HG02870 (cell line): Measurements from ENCODE around the gene TBK1.
"Not testable (repeated sequence)": the region's sequence is repeated elsewhere in the genome, so short reads cannot be mapped to it uniquely, and the experiment has no call there.

ENCODE experiments used
- ATAC-seq: cut with Tn5 transposase; IDR thresholded peaks from one replicate; pipeline ENCODE4 v1.9.1; 2021; ENCODE audit warnings: mild to moderate bottlenecking, moderate library complexity; ENCODE audit not compliant: unreplicated experiment

The TBK1 gene

GRCh38 chr12:64494998-64495729 is 43.2 kb downstream of the TBK1 start:
- no peak for ATAC-seq

DNA sequence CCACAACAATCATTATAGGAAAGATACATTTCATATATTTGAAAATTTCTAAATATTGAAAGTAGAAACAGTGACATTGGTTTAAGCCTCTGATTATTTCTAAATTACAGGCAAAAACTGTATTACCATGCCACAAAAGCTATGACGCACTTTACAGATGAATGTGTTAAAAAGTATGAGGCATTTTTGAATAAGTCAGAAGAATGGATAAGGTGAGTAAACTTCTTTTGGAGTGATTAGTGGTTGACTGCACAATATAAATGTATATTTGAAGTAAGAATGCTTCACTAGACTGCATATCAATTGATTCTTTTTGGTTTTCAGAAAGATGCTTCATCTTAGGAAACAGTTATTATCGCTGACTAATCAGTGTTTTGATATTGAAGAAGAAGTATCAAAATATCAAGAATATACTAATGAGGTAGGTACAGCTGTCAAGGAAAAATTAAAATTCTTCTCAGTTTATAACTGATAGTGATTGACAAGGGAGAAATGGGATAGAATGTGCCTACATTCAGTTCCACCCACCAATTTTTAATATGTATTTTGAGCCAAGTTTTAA is 45.0 kb downstream of the TBK1 start:
- no peak for ATAC-seq

- no peak for ATAC-seq
Measured at GRCh38 chr12:64497484-64497883, 45.6 kb downstream of the TBK1 start.

GRCh38 chr12:64497903-64498302 is 46.0 kb downstream of the TBK1 start:
- ATAC-seq: no peak

DNA sequence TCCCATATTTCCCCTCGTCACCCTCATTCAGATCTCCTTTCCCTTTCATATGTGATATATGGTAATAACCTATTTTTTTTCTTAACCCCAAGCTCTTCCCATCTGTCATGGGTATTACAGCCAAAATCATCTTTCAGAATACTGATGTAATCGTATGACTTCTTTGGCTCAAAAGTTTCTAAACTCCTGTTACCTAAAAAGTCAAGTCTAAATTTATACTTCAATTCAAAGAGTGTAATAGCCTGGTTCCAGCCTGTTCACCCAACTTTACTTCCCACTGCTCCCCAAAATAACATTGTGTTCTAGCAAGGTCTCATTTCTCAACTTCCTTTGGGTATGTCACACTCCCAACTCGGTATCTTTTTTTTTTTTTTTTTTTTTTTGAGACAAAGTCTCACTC is 48.5 kb downstream of the TBK1 start:
- no peak for ATAC-seq

GRCh38 chr12:64501486-64501885 is 49.6 kb downstream of the TBK1 start:
- no peak for ATAC-seq

- ATAC-seq: no peak
Measured at GRCh38 chr12:64506955-64507354, 55.0 kb downstream of the TBK1 start.

GRCh38 chr12:64510667-64511066 is 58.7 kb downstream of the TBK1 start:
- no peak for ATAC-seq

DNA sequence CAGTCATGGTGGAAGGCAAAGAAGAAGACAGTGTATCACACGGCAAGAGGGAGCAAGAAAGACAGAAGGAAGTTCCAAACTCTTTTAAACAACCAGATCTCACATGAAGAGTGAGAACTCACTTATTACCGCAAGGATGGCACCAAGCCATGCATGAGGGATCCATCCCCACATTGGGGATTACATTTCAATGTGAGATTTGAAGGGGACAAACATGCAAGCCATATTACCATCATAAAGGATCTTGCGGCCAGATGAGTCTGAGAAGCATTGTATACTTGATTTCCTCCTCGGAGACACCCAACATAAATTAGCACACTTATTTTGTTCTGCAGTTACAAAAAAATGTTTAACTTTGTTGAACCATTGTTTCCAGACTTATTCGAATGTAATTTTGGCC is 66.5 kb downstream of the TBK1 start:
- no peak for ATAC-seq

GRCh38 chr12:64521833-64522232 is 69.9 kb downstream of the TBK1 start:
- no peak for ATAC-seq

DNA sequence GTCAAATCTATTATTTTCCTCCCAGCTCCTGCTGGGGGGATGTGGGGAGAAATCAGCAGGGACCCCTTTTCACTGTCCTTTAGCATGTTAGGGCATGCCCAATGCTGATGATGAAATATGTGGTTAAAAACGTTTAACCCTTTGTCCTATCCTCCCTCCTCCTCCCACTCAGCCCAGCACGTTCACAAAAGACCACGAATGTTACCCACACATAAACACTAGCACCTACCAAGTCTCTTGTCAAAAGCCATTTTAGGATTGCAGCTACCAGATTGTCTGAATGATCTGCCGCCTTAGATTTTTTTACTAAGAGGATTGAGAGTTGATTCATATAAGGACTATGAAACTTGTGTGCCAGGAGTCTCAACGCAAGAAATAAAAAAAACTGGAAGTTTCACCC is 70.4 kb downstream of the TBK1 start:
- ATAC-seq: no peak

DNA sequence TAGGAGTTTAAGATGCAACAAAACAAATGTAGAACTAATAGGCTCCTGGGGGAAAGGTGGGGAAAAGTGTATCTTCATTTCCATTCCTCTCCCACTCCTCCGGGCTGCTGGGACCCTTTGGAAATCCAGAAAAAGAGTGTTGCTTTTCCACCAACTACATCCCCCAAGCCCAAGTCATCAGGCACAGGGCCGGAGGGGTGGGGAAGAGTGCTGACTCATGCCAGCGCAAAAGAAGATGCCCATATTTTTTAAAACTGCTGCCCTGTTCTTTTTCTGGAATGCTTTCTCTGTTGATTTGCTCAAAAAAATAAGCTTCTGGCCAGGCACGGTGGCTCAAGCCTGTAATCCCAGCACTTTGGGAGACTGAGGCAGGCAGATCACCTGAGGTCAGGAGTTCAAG is 70.9 kb downstream of the TBK1 start:
- ATAC-seq: no peak

DNA sequence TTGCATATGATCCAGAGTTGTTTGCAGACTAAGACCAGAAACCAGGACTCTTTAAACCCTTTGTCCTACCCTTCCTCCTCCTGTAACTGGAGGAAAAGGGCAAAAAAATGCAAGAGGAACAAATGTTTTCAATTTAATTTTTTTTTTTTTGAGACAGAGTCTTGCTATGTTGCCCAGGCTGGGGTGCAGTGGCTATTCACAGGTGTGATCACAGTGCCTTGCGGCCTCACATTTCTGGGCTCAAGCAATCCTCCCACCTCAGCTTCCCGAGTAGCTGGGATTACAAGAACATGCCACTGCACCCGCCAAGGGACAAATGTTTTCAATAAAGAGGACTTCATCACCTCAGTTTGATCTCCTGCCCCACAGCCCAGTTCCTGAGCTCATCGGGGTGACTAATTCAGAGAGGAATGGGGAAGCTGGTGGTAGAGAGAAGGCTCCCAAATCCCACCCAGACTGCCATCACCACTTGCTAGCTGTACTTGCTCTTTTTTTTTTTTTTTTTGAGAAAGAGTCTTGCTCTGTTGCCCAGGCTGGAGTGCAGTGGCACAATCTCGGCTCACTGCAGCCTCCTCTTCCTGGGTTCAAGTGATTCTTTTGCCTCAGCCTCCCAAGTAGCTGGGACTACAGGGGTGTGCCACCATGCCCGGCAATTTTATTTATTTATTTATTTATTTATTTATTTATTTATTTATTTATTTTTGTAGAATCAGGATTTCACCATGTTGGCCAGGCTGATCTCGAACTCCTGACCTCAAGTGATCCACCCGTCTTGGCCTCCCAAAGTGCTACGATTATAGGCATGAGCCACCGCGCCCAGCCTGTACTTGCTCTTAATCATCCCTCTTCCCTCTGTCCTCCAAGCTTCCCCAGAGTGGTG is 71.9 kb downstream of the TBK1 start:
- ATAC-seq: not testable (repeated sequence)

DNA sequence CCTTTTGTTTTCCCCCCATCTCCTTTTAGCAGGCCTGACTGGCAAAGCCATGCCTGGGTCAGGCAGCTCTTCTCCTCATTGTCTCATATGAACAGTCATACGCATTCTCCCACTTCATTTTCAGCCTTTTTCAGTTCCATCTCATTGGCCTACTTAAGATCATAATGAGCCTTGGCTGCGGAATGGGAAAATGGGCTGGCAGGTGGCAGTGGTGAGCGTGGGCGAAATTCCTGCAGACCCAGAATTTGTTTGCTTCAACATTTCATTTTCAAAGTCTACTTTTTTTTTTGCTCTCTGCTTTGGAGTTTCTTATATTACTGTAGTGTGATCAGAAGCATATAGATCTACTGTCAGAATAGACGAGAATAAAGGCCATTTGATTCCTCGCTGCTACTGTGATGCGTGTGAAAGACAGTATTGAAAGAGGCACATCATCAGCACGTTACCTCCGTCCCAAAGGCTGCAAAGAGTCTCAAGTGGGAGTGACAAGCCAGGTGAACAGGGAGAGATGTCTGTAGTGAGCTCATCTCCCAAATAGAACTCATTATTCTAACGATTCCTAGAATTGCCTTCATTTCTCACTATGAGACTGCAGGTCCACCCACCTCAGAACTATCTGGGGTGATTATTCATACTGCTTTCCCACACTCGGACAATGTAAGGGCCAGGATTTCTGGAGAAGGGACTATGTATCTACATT is 73.7 kb downstream of the TBK1 start:
- no peak for ATAC-seq

DNA sequence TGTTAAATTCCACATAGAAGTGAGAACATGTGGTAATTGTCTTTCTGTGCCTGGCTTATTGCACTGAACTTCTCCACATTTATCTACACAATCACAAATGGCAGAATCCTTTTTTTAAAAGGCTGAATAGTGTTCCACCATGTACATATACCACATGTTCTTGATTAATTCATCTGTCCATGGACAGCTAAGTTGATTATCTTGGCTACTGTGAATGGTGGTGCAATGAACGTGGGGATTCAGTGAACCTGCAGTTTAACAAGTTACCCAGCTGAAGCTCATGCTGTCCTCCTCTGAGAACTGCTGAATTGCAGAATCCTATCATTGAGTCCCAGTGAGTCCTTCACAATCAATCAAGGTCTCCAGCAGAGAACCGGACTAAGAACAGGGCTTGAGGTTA is 74.9 kb downstream of the TBK1 start:
- no peak for ATAC-seq

DNA sequence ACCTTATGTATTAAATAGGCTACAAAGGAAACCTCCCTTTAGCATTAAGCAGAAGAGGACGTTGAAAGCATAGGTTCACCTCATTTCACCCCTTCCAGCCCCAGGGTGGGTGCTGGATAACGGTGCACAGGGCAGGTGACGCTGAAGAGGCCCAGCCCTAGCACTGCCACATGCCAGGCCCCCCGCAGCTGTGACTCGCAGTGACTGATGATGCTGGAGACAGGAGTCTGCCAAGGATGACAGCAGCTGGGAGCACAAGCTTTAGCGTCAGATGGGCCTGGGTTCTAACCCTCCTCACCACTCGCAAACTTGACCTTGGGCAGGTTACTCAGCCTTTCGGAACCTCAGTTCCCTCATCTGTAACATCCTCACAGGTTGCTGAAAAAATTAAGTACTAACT is 76.7 kb downstream of the TBK1 start:
- no peak for ATAC-seq

DNA sequence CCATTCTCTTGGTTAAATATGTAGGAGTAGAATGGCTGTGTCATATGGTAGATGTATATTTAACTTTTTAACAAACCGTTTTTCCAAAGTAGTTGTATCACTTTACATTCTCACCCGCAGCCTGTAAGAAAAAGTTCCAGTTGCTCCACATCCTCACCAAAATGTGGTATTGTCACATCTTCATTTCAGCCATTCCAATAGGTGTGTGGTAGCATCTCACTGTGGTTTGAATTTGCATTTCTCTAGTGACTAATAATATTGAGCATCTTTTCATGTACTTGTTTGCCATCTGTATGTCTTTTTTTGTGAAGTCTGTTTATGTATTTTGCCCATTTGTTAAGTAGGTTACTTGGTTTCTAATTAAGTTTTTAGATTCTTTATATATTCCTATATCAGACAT is 78.6 kb downstream of the TBK1 start:
- ATAC-seq: no peak

- peak; percentile 57 for ATAC-seq
Measured at GRCh38 chr12:64531665-64532334, 79.9 kb downstream of the TBK1 start.

DNA sequence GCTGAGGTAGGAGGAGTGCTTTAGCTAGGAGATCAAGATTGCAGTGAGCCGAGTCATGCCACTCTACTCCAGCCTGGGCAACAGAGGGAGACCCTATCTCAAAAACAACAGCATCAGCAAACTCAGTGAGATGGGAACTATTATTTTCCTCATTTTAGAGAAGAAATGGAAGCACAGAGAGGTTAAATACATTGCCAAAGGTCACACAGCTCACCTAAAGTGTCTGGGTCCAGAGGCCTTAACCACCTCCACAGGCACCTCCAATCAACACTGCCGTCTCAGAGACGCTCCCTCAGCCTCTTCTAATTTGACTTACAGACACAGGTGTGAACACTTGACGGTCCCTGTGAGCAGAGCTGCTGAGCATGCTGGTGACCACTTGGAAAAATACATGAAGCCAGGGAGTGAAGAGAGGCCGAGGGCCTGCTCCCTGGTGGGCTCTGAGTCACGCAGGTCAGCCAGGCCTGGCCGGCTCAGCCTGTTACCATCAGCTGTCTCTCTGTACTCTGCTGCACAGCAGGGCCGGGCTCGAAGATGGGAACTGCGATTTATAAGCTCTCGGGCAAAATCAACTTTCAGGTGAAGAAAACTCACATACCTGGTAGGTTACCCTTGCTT is 80.9 kb downstream of the TBK1 start:
- no peak for ATAC-seq

DNA sequence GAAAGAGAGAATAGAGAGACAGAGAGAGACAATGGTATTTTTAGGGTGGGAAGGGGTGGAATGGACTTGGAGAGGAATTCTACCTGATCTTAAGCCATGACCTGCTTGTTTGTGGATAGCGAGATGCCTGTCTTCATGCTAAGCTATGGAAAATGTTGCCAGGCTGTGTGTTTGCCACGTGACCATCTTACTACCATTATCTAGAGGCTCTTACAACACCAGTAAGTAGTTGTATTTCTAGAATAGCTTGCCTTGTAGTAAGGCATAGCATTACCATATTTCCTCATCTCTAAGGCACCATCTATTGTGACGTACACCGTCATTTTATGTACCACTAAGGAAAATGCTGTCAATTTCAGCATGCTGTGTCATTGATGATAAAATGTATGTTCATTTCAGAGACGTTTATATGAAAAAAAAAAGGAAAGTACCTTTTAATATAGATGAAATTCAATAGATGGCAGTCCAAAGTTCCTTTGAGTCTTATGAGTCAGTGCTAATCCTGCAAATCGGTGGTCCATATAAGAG is 82.8 kb downstream of the TBK1 start:
- ATAC-seq: no peak
